Myometrial cell (primary cell): Measurements from ENCODE around the gene PLXDC1. TPM values are rescaled to one million over a fixed set of nuclear protein-coding genes. Genes with fewer than 3 reads are reported as not detected.

Experiments used
- total RNA-seq: library from RNA; depleted of rRNA; stranded (reverse); fragments of >200 nt; gene quantifications from 2 replicates; pipeline ENCODE4 v1.2.3, GENCODE V29; 2015

Gene PLXDC1
- not detected in 2 replicates for total RNA-seq

GRCh38 chr17:39151150-39151942 is at the start of gene PLXDC1:
Gene PLXDC1 (minus strand): TSS chr17:39151637. CDS start chr17:39151437, 200 bp downstream.

DNA sequence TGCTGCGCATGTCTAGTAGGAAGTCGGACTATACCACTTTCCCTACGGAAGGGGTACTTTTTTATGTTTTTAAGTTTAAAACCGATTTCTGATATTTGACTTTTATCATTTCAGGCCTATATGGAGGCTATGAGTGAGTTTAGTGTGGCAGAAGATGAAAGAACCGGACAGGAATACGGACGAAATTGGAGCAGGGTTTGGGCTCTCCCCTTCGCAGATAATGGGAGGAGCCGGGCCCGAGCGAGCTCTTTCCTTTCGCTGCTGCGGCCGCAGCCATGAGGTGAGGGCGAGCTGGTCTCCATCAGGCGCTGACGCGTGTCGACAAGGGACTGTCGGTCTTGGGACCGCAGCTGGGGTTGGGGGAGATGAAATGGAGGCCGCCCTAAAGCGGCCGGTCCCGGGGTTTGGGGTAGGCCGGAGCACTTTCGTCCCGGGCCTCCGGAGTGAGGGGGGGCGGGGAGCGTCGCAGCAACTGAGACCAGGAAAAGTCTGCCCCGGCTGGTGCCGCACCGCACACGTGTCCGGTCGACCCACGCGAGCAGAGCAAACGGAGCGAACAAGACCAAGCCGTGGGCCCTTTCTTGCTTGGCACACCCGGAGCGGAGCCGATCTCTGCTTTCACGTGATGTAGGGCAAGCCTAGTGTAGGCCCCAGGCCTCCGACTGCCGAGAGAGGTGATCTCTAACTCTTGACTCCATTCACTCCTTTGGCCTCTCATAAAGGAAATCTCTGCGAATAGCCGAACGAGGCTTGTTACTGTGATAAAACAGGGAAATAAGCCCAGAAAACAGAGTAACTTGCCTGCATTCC is 48.8 kb upstream of the PLXDC1 start, which contains the start of gene RPL19:
TSS of gene RPL19 (plus strand) at position 214 of the 810 bp plus-strand sequence. CDS start at position 276, 62 bp downstream.

DNA sequence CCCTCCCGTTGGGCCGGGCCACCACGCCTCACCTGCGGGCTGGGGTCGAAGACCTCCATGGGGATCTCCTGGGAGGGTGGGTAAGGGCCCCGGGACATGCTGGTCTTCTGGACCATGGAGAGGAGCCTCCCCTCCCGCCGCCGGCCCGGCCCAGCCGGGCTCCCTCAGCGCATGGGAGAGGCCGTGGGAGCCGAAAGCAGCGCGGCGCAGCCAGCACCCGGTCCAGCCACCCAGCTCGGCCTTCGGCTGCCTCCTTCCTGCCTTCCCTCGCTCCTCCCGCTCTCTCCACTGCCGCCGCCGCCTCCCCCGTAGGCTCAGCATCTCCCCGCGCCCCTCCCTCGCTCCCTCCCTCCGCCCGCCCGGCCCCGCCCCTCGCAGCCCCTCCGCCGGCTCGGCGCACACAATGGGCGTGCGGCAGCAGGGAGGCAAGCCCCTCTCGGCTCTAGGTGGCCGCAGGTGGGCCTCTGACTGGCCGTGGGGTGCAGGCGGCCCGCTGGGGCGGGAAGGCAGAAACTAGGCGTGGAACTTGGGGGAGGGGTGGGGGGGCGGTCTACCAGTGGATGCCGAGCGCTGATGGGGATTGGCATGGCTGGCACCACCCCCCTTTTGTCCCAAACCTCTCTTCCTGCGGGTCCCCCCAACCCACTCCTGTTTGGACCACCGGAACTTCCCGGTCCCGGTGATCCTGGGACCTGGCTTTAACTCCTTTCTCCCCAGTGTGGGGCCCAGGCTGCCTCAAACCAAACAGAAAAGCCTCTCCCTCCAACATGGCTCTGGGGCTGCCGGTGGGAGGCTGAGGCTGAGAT is 46.1 kb upstream of the PLXDC1 start, which contains the start of gene CACNB1:
TSS of gene CACNB1 (minus strand) at position 290 of the 806 bp plus-strand sequence. CDS start at position 116, 174 bp downstream.

DNA sequence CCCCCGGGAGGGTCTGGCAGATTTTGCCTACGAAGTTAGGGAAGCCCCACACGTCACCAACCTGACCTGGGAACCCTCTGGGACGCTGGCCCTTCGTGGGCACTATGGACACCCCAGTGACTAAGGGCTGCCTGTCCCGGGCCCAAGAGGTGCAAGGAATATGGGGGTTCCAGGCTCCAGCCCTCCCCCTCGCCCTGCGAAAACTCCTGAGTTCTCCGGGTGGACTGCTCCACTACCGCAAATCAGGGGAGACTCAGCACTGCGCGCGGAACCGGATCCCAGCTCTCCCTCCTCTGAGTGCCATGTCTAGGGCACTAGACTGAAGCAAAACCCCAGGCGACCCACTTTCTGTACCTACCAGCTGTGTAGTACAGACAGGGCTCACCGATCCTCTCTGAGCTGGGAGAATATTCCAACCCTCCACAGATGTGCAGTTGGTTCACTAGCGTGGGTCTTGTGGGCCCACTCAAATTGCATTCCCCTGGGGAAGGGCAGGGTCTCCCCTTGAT is 14.5 kb upstream of the PLXDC1 start, which contains the start of gene ARL5C:
TSS of gene ARL5C (minus strand) at position 321 of the 509 bp plus-strand sequence. CDS start 401 bp downstream, outside the sequence.

Other genes with a start within 250 kb of the PLXDC1 start
- not detected in 2 replicates for gene FBXO47, start 184.2 kb downstream of the PLXDC1 start, total RNA-seq
- not detected in 2 replicates for gene ARL5C, start 14.5 kb upstream of the PLXDC1 start, total RNA-seq
- gene CACNB1, start 46.0 kb upstream of the PLXDC1 start, total RNA-seq = 4.6 and 5.0 TPM in 2 replicates
- gene RPL19, start 48.6 kb upstream of the PLXDC1 start, total RNA-seq = 2,588 and 2,745 TPM in 2 replicates
- not detected in 2 replicates for gene STAC2, start 74.3 kb upstream of the PLXDC1 start, total RNA-seq
- gene FBXL20, start 250.0 kb upstream of the PLXDC1 start, total RNA-seq = 8.2 and 9.2 TPM in 2 replicates